GM12878 (cell line): ENCODE results near the gene TC2N. TPM values are rescaled to one million over a fixed set of nuclear protein-coding genes. Genes with fewer than 3 reads are reported as not detected.

Experiments used
- ATAC-seq: fragments of 200-7000 bp; cut with Tn5 transposase; 3 replicates; pipeline ENCODE4 v1.9.1; 2020; ENCODE audit warnings: mild to moderate bottlenecking, moderate library complexity
- BruUV-seq: library from RNA; stranded (reverse); fragments of 400-500 nt; replicated peaks from 2 replicates; lab custom pipeline; 2021; lab: Mats Ljungman, UMichigan
- CTCF ChIA-PET: fragments of 300-600 bp; sonication (Branson Sonifier 250); formaldehyde crosslinking; extraction: SDS; loops from one replicate; lab custom pipeline; 2021; ENCODE audit warnings: inconsistent platforms; lab: Yijun Ruan, JAX
- POLR2A ChIA-PET: fragments of 350-600 bp; formaldehyde crosslinking; extraction: SDS; loops from one replicate; lab custom pipeline; 2021; ENCODE audit warnings: inconsistent platforms; lab: Charles Lee
- RAD21 ChIA-PET: fragments of 300-600 bp; sonication (Branson Sonifier 250); formaldehyde crosslinking; loops from one replicate; lab custom pipeline; 2023; ENCODE audit warnings: antibody characterized with exemption; ENCODE audit not compliant: unreplicated experiment; lab: Charles Lee
- SMC1A ChIA-PET: fragments of 300-600 bp; sonication (Branson Sonifier 250); formaldehyde crosslinking; loops from one replicate; lab custom pipeline; 2023; ENCODE audit not compliant: unreplicated experiment, uncharacterized antibody; lab: Charles Lee
- DNase-seq: peaks from one replicate; pipeline ENCODE4 v3.0.0-alpha.2; 2011; ENCODE audit warnings: low read depth, low spot score
- FAIRE-seq: peaks from 3 replicates; lab custom pipeline; 2011; peaks lifted over from hg19 to GRCh38; lab: Jason Lieb, UNC
- H2AFZ ChIP-seq: 2 replicates; pipeline ENCODE4 v1.6.0; 2011; ENCODE audit warnings: low read depth, low read length, control low read depth; ENCODE audit not compliant: control insufficient read depth
- H3K27ac ChIP-seq: 2 replicates; pipeline ENCODE4 v1.5.1; 2011; ENCODE audit warnings: control low read depth; ENCODE audit not compliant: control insufficient read depth, insufficient read depth
- H3K27me3 ChIP-seq, 2 experiments: replicated peaks in 1 of 2; 2 replicates each; pipeline versions ENCODE4 v1.6.0 to v1.6.1; 2011; ENCODE audit warnings: low read length in 1 of 2; ENCODE audit not compliant: control insufficient read depth in 2 of 2, insufficient read depth in 2 of 2
- H3K36me3 ChIP-seq, 2 experiments: 2 replicates each; pipeline ENCODE4 v1.5.1; 2011; ENCODE audit warnings: low read length in 1 of 2; ENCODE audit not compliant: control insufficient read depth in 2 of 2, insufficient read depth in 2 of 2
- H3K4me1 ChIP-seq: 2 replicates; pipeline ENCODE4 v1.6.1; 2011; ENCODE audit warnings: mild to moderate bottlenecking, low read length, moderate library complexity, mixed read lengths; ENCODE audit not compliant: control insufficient read depth, insufficient read depth
- H3K4me2 ChIP-seq: 2 replicates; pipeline ENCODE4 v1.6.0; 2011; ENCODE audit warnings: control low read depth; ENCODE audit not compliant: control insufficient read depth, insufficient read depth
- H3K4me3 ChIP-seq: fragments of 200-600 bp; sonication (generic); 2 replicates; pipeline ENCODE4 v1.5.1; 2016
- H3K79me2 ChIP-seq: 2 replicates; pipeline ENCODE4 v1.6.0; 2011; ENCODE audit warnings: low read length; ENCODE audit not compliant: control insufficient read depth, insufficient read depth
- H3K9ac ChIP-seq: 2 replicates; pipeline ENCODE4 v1.8.0; 2011; ENCODE audit warnings: low read length, control low read depth, mixed read lengths; ENCODE audit not compliant: control insufficient read depth, insufficient read depth
- H3K9me3 ChIP-seq: replicated peaks from 3 replicates; pipeline ENCODE4 v1.5.1; 2011; ENCODE audit warnings: mild to moderate bottlenecking, low read length; ENCODE audit not compliant: control insufficient read depth, insufficient read depth
- H4K20me1 ChIP-seq: 2 replicates; pipeline ENCODE4 v1.6.0; 2011; ENCODE audit not compliant: control insufficient read depth, insufficient read depth
- CHD4 ChIP-seq: fragments of 200-600 bp; sonication (generic); IDR thresholded peaks from 2 replicates; pipeline ENCODE4 v1.6.1; 2016; ENCODE audit warnings: mild to moderate bottlenecking
- EP300 ChIP-seq, 2 experiments: fragments of 150-350 bp in 1 of 2; IDR thresholded peaks; 2 replicates each; pipeline ENCODE4 v1.6.1; 2011 to 2012; ENCODE audit warnings: low read depth in 2 of 2, low read length in 2 of 2, borderline replicate concordance in 1 of 2, improper control_type of control experiment in 1 of 2, inconsistent platforms in 1 of 2; ENCODE audit not compliant: control insufficient read depth in 1 of 2
- IKZF1 ChIP-seq: fragments of 450-650 bp; conservative IDR thresholded peaks from 2 replicates; pipeline ENCODE4 v1.6.1; 2017; ENCODE audit warnings: antibody characterized with exemption, mild to moderate bottlenecking
- IKZF2 ChIP-seq, 2 experiments: fragments of 450-650 bp; IDR thresholded peaks; 2 replicates each; pipeline ENCODE4 v1.6.1; 2017; ENCODE audit warnings: mild to moderate bottlenecking in 2 of 2, moderate library complexity in 2 of 2
- RUNX3 ChIP-seq: IDR thresholded peaks from 2 replicates; pipeline ENCODE4 v1.6.1; 2012; ENCODE audit warnings: low read length, inconsistent platforms
- WGBS: methylation state at CpG from one replicate; pipeline ENCODE4 v1.1.6; 2016; ENCODE audit warnings: low lambda C conversion rate; ENCODE audit not compliant: insufficient replicate concordance, insufficient coverage; ENCODE audit errors: missing lambda C conversion rate; 5-methylcytosine and 5-hydroxymethylcytosine counted together
- in situ Hi-C: fragments of 300-500 bp; cut with MboI; formaldehyde crosslinking; loops from 9 replicates; pipeline ENCODE4 v1.14.3; 2018; ENCODE audit warnings: mixed read lengths
- intact Hi-C: fragments of 100-400 bp; cut with micrococcal nuclease; formaldehyde crosslinking; loops from one replicate; pipeline ENCODE4 v1.14.2; 2022; ENCODE audit not compliant: unreplicated experiment
- polyA plus RNA-seq, 11 experiments: library from polyadenylated mRNA; depleted of rRNA in 4 of 11; unstranded in 6 of 11; stranded (reverse) in 5 of 11; fragments of >200 nt; fragmentation: Nextera tagmentation in 4 of 11; fragmentation: Illumina TruSeq in 1 of 11; extraction: Ambion mirVana in 4 of 11; extraction: Trizol in 1 of 11; gene quantifications; 1 replicate in 1 of 11; 2 replicates in 10 of 11; pipeline versions ENCODE4 v1.2.1 to v1.2.3, GENCODE V29; 2011 to 2016; ENCODE audit warnings: inconsistent platforms in 2 of 11, missing spikeins in 2 of 11, low read depth in 1 of 11
- total RNA-seq, 4 experiments: library from RNA; depleted of rRNA in 3 of 4; stranded (reverse); fragments of >200 nt in 3 of 4; fragmentation: Illumina TruSeq in 1 of 4; extraction: Trizol in 1 of 4; gene quantifications; 2 replicates each; pipeline versions ENCODE4 v1.2.1 to v1.2.3, GENCODE V29; 2013 to 2021
- TF ChIP-seq, protein P1 (sequence below): IDR thresholded peaks from 2 replicates; pipeline ENCODE4 v1.6.1; 2012; ENCODE audit warnings: low read depth, low read length, improper control_type of control experiment
- TF ChIP-seq, protein P2 (sequence below): fragments of 450-650 bp; IDR thresholded peaks from 2 replicates; pipeline ENCODE4 v1.6.1; 2017; ENCODE audit warnings: low read depth, mild to moderate bottlenecking, moderate library complexity

The TC2N gene
- total and polyA plus RNA-seq, 10 of the 15 experiments (the other 5 are each of a cell fraction or from before 2014, with no cell fraction given) = 0.15 to 1.6 (median 0.35) TPM

DNA sequence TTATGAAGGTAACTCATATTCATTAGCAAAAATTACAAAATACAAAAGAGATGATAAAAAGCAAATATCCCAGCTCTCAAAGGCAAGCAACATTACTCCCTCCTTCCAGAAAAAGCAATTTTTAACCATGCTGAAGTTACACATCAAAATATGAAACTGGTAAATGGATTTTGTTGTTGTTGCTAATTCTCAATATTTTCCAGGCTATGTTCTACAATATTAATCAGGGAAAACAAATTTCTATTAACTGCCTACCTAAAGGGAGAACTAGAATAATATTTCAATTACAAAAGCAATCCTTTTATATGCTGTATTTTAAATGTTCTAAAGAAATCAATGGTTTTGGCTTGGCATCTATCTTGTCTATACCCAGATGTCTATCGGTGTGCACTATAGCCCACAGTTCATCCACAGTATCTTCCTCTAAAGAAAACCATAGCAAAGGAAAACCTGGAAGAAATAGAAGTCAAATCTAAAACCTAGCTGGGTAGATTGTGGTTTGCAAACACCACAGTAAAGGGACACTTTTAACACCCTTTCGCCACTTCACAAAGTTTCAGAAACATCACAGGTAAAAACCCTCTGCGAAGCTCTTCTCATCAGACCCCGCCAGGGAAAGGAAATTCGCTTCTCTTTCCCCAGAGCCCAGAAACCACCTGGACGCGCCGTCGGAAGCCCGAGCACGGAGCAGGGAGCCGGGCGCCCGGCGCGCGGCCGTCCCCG lies 32.0 kb downstream of the TC2N start:
- H3K9me3 ChIP-seq = peaks cover 3% of the 10 kb centered on the region; the same call in 2 of the 3 replicates
- H3K9ac ChIP-seq = no peak overlapping the region
- RAD21 ChIA-PET = interaction anchor here (0.6 to 0.9 kb wide), 3 partner anchors 23 to 641 kb away, joined by 3 read pairs; no protein-coding TSS in a partner anchor
- DNase-seq = no peak
- ATAC-seq = peak; percentile 57
- H3K79me2 ChIP-seq = no peaks in the 10 kb centered on the region; the same call in 1 of the 2 replicates
- no peaks in the 10 kb centered on the region for H4K20me1 ChIP-seq
- intact Hi-C loops = loop anchor here (10.0 kb wide), 1 partner anchor 169 kb away; no protein-coding TSS in a partner anchor
- peak overlapping the region; percentile 68; the same call in 1 of the 2 replicates for H3K4me3 ChIP-seq
- in situ Hi-C loops = no loop called here
- H3K27me3 ChIP-seq = peaks cover 0 to 6% of the 10 kb centered on the region in 2 experiments; a peak in 3 of 4 replicates
- no TSS peak for BruUV-seq
- no peak for FAIRE-seq
- H2AFZ ChIP-seq = no peak overlapping the region
- peak overlapping the region; percentile 72 for H3K4me2 ChIP-seq
- TF ChIP-seq, protein P1, sequence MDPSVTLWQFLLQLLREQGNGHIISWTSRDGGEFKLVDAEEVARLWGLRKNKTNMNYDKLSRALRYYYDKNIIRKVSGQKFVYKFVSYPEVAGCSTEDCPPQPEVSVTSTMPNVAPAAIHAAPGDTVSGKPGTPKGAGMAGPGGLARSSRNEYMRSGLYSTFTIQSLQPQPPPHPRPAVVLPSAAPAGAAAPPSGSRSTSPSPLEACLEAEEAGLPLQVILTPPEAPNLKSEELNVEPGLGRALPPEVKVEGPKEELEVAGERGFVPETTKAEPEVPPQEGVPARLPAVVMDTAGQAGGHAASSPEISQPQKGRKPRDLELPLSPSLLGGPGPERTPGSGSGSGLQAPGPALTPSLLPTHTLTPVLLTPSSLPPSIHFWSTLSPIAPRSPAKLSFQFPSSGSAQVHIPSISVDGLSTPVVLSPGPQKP = no peak
- TF ChIP-seq EP300 (IDR thresholded peaks at IDR 0.05; ENCODE audit: borderline replicate concordance in 1 of 2, control insufficient read depth in 1 of 2, low read depth in 2 of 2, low read length in 2 of 2) = 0 out of 4 replicates have a peak, but pooled peaks of 1 of the 2 experiments have one; percentile 18
- peak; percentile 38 to 46; a peak in 2 of 4 replicates for TF ChIP-seq IKZF2 (IDR thresholded peaks at IDR 0.05)
- TF ChIP-seq RUNX3 = peak; percentile 79
- TF ChIP-seq IKZF1 = peak; percentile 48; the same call in 1 of the 2 replicates
- TF ChIP-seq, protein P2, sequence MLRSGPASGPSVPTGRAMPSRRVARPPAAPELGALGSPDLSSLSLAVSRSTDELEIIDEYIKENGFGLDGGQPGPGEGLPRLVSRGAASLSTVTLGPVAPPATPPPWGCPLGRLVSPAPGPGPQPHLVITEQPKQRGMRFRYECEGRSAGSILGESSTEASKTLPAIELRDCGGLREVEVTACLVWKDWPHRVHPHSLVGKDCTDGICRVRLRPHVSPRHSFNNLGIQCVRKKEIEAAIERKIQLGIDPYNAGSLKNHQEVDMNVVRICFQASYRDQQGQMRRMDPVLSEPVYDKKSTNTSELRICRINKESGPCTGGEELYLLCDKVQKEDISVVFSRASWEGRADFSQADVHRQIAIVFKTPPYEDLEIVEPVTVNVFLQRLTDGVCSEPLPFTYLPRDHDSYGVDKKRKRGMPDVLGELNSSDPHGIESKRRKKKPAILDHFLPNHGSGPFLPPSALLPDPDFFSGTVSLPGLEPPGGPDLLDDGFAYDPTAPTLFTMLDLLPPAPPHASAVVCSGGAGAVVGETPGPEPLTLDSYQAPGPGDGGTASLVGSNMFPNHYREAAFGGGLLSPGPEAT = 0 out of 2 replicates have a peak, but pooled peaks have one; percentile 33
- TF ChIP-seq CHD4 = no peak
- CTCF ChIA-PET = no interaction called here
- SMC1A ChIA-PET = interaction anchor here (0.8 to 1.0 kb wide), 3 partner anchors 16 to 37 kb away, joined by 3 read pairs; no protein-coding TSS in a partner anchor
- H3K27ac ChIP-seq = no peak overlapping the region
- 41% methylated on average over 17 of the region's 19 CpGs for WGBS
- H3K4me1 ChIP-seq = no peaks in the 10 kb centered on the region
- POLR2A ChIA-PET = no interaction called here
- no peaks in the 10 kb centered on the region for H3K36me3 ChIP-seq
